GM18517 (cell line): ENCODE data around the gene HCAR1.
"Not testable (repeated sequence)": the region's sequence is repeated elsewhere in the genome, so short reads cannot be mapped to it uniquely, and the experiment has no call there.

Source experiments
- ATAC-seq: cut with Tn5 transposase; IDR thresholded peaks from one replicate; pipeline ENCODE4 v1.9.1; 2021; ENCODE audit warnings: mild to moderate bottlenecking, moderate library complexity; ENCODE audit not compliant: unreplicated experiment

Gene HCAR1

GRCh38 chr12:122730215-122731014 is at the start of gene HCAR1:
TSS of gene HCAR1 (minus strand) at chr12:122730844. CDS start at chr12:122730339, 505 bp downstream.
- no peak for ATAC-seq

- no peak for ATAC-seq
Measured at GRCh38 chr12:122757568-122757967, 26.9 kb upstream of the HCAR1 start.

GRCh38 chr12:122754790-122755189 is 24.1 kb upstream of the HCAR1 start:
- no peak for ATAC-seq

- no peak for ATAC-seq
Measured at GRCh38 chr12:122753319-122753650, 22.6 kb upstream of the HCAR1 start.

- peak; percentile 94 for ATAC-seq
Measured at GRCh38 chr12:122752464-122753318, 22.0 kb upstream of the HCAR1 start, which contains the start of gene DENR. TSS of gene DENR (plus strand) at chr12:122752824. CDS start at chr12:122753702, 878 bp downstream.

GRCh38 chr12:122750781-122751515 is 20.3 kb upstream of the HCAR1 start:
- ATAC-seq: not testable (repeated sequence)

- ATAC-seq: no peak
Measured at GRCh38 chr12:122749569-122750332, 19.1 kb upstream of the HCAR1 start.

- ATAC-seq: no peak
Measured at GRCh38 chr12:122747224-122748135, 16.8 kb upstream of the HCAR1 start.

GRCh38 chr12:122743895-122744525 is 13.4 kb upstream of the HCAR1 start:
- ATAC-seq: no peak

- no peak for ATAC-seq
Measured at GRCh38 chr12:122740351-122740750, 9.7 kb upstream of the HCAR1 start.

- no peak for ATAC-seq
Measured at GRCh38 chr12:122738571-122738970, 7.9 kb upstream of the HCAR1 start.

GRCh38 chr12:122732611-122733010 is 2.0 kb upstream of the HCAR1 start:
- no peak for ATAC-seq

- no peak for ATAC-seq
Measured at GRCh38 chr12:122732170-122732569, 1.5 kb upstream of the HCAR1 start.

- no peak for ATAC-seq
Measured at GRCh38 chr12:122729583-122730214, 945 bp downstream of the HCAR1 start.

- no peak for ATAC-seq
Measured at GRCh38 chr12:122726080-122726558, 4.5 kb downstream of the HCAR1 start.

GRCh38 chr12:122725452-122726079 is 5.1 kb downstream of the HCAR1 start:
- ATAC-seq: no peak

- no peak for ATAC-seq
Measured at GRCh38 chr12:122724641-122725243, 5.9 kb downstream of the HCAR1 start.
